ENCODE measurements around the gene TOGARAM1.

Gene TOGARAM1

DNA sequence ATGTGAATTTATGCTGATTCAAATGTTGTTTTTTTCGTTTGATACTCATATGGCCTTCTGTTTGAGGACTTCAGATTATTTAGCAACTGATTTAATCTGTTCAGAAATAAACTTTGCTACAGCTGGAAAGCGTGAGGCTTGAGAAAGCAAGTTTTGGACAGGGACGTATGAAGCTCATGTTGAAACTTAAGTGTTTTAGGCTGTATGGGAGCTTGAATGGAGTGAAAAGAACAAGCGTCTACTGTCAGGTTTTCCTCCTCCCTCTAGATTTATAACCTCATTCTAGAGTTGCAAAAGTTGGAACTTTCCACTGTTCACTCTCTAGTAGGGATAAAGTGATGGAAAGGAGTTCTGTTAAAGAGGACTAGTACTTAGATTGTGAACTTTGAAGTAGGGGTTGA, 123.0 kb downstream of the TOGARAM1 start:
- no peak for DNase-seq (ENCODE audit: low spot score)

DNA sequence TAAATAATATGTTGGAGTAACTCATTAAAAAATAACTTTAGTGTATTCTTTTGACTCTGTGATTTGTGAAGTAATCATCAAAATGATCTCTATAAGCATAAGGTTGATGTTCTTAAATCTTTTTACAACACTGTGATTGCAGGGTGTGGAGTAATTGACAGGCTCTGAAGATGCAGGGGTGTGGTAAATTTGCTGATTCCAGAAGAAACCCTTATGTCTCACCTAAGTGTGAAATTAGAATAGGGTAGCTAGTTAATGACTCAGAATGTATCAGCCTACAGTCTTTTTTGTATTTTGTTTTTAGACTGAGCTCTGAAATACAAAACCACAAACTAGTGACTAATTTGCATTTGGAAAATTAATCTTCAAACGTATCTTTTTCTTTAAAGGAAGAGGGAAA, 127.8 kb downstream of the TOGARAM1 start:
- no peak for DNase-seq (ENCODE audit: low spot score)

DNA sequence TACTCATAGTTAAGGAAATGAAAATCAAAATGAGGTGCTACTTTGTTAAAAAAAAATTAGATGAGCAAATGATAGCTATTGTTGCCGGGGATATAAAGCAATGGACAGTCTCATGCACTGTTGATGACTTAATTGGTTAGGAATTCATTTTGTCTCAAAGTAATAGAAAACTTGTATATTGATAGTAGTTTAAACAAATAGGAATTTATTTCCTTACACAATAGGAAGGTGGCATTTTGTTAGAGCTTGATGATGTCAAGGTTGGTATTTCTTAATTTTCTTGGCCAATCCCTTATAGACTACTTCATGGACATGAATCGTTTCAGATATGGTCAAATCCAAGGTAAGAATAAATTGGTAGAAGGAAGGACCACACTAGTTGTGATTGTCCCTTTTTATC, 129.7 kb downstream of the TOGARAM1 start:
- DNase-seq (ENCODE audit: low spot score) = no peak

DNA sequence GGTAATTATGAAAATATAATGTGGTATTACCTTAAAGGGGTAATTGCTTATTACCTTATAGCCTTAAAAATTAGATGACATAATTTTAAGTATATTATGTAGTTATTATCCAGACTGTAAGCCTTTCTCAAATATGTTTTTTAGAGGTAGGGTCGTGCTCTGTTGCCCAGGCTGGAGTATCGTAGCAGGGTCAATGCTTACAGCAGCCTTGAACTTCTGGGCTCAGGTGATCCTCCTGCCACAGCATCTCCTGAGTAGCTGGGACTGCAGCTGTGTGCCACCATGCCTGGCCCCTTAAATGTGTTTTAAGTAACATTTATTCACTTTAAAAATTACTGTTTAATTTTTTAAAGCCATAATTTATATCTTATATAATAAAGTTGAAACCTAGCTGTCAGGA, 132.3 kb downstream of the TOGARAM1 start:
- DNase-seq (ENCODE audit: low spot score) = no peak

DNA sequence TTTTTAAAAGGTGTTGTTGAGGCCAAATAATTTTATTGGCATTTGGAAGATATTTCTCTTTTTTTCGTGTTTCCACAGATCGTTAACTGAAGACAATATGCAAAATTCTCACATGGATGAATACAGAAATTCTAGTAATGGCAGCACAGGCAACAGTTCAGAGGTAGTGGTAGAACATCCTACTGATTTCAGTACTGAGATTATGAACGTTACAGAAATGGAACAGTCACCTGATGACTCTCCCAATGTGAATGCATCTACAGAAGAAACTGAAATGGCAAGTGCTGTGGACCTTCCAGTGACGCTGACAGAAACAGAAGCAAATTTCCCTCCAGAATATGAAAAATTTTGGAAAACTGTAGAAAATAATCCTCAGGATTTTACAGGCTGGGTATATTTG, 133.2 kb downstream of the TOGARAM1 start:
- DNase-seq (ENCODE audit: low spot score) = no peak

DNA sequence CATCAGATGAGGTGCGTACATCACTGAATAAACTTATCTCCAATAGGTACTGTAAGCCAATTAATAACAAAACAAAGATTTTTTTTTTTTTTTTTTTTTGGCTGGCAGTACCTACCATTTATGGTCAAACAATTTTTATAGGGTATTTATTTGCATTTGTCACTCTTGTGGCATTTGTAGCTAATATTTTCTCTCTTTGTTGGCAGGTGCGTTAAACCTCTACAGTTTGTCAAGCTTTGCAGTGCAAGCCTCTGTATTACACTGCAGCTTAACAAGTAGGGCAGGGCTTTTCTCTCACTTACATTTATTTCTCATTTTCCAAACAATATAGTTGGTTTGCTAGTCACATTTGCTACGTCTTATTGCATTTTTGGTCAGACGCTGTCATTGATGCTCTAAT, 134.2 kb downstream of the TOGARAM1 start:
- no peak for DNase-seq (ENCODE audit: low spot score)

DNA sequence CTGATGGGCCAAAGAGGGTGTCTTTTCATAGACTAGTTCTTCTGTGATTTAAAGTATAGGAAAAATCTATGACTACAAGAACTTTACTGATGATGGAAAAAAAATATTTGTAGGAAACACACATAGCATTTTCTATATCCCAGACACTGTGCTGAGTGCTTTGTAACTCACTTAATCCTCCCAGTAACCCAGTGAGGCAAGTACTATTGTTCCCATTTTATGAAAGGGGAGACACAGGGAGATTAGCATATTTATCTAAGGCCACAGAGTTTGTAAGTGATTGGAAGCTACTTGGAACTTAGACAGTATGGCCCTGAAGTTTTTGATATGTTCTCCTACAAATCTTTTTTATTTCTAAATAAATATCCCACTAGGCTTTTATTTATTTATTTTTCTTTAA, 141.8 kb downstream of the TOGARAM1 start:
- no peak for DNase-seq (ENCODE audit: low spot score)

DNA sequence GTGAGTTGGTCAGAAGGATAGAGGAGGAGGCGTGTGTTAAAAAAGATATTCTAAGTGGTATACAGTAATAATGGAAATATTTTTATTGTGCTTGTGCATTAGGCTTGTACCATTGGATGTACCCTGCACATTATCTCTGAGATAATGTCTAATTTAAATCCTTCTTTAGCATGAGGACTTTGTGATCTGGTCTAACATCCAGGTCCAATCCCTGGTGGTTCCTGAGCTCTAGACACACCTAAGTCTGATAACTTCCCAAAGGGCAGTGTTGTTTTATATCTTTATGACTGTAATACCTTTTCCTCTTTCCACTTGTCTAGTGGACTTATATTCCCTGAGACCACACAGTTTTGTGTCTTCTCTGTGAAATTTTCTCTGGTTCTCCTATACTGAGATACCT, 142.6 kb downstream of the TOGARAM1 start:
- no peak for DNase-seq (ENCODE audit: low spot score)

DNA sequence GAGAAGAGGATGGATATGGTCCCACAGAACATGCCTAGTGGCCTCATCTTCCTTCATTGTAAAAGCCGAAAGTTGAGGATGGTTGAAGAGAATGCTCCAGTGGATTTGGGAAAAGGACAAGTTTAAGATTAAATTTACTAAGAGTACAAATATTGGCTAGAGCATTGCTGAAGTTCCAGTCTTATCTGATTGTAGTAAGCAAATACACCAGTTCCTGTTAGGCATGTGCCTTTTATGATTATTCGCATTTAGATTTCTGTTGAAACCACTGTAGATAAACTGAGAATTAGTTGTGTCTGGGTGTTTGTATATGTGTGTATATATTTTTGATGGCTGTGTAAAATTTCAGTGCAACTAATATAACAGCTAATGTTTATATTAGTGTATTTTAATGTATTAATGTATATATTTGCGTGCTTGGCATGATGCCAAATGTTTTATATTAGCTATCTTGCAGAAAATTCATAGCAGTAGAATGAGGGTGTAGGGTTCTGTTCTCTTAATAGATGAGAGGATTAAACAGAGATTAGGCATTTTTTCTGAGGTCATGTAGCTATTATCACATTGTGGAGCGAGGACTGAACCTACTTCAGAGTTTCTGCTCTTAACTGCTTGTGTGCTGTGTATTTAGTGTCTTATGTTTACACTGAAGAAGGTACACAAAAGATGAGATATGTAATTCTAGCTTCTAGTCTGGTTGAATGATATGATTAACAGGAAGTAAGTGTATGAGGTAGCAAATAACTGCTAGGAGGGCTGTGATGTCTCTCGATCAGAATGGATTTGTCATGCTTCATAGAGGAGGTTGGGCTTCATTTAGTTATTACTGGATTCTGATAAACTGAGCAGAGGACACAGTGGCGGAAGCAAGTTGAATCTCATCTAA, 151.1 kb downstream of the TOGARAM1 start:
- no peak for DNase-seq (ENCODE audit: low spot score)

DNA sequence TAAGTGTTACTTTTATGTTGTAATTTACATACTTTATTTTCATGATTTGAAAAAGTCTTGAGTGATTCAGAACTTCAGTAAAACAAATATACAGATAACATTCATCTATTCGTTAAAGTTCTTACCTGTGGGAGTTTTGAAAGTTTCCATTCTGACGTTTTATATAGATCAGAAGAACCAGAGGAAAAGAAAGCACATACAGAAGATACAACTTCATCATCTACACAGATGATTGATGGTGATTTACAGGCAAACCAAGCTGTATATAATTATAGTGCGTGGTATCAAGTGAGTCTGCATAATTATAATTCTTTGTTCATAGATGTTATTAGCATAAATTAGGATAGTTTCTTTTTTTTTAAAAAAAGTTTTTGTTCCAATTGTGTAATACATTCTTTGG, 152.3 kb downstream of the TOGARAM1 start:
- DNase-seq (ENCODE audit: low spot score) = no peak

DNA sequence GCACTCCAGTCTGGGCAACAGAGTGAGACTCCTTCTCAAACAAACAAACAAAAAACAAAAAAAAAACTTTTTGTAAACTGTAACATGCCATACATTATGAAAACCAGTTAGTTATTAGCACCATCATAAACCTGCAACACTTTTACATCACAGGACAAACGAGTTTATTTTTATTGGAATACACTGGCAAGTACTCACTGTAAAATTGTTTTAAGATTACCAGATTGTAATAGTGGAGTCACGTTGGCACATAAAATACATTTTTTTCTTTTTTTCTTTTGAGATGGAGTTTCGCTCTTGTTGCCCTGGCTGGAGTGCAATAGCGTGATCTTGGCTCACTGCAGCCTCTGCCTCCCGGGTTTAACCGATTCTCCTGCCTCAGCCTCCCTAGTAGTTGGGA, 156.6 kb downstream of the TOGARAM1 start:
- DNase-seq (ENCODE audit: low spot score) = no peak

DNA sequence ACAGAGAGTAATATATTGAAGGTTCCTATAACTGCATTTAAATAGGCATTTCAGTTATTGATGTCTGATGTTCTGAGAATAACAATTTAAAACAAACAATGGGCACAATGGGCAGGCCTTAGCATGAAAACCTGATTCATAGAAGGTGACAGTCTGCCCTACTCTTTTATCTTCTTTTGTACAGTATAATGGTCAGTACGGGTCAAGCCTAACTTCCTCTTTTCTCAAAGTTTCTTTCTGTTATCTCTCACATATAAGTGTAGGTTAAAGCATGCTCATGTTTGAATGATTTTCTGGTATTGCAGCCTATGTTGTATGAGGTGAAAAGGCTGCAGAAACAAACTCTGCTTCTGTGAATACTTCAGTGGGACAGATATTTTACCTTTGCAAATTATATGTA, 158.1 kb downstream of the TOGARAM1 start:
- no peak for DNase-seq (ENCODE audit: low spot score)

DNA sequence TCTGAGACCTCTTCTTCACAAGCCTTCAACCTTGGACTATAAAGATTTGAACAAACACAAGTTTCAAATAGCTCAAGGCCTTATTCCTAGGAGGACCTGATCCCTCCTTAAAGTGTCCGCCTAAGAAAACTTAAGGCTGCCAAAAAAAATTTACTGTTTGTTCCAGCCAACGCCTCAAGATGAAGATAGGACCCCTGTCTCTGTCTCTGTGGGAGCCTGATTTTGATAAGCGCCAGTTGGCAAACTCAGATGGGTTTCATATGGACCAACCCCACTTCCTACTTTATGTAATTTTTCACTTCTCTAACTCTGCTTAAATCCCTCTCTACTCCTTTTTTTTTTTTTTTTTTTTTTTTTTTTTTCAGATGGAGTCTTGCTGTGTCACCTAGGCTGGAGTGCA, 161.3 kb downstream of the TOGARAM1 start:
- no peak for DNase-seq (ENCODE audit: low spot score)
